ENCODE results near the gene NUMBL. TPM values are rescaled to one million over a fixed set of nuclear protein-coding genes. Genes with fewer than 3 reads are reported as not detected.

The NUMBL gene
- total RNA-seq, 1 experiment from 2014 or later = 57.7 TPM

DNA sequence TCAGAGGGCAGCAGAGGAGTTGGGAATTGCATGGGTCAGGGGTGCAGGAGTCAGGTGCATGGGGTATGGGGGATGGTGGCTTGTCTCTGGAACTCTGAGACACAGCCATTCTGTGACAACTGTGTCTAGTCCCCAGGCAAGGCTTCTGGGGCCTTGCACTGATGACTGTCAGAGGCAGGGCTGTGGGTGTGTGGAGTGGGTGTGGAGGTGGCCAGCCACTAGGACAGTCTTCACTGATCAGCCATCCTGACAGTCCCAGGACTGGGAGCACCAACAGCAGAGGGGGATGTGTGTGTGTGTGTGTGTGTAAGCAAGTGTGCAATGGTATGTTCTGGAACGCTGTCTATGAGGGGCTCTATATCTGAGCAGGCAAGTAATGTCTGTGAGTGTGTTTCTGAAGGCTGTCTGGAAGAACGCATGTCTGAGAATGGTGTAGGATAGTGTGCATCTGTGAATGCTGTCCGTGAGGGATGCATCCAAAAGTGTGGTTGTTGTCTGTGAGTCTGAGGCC, 5.4 kb downstream of the NUMBL start:
- CTCF ChIA-PET = no interaction called here
- Histone ChIP-seq H3K36me3 (ENCODE audit: low read depth) (no peaks in the 10 kb centered on the region), H3K27me3 (ENCODE audit: insufficient read depth, low read depth) (no peaks in the 10 kb centered on the region), H3K79me2 (ENCODE audit: low read depth) (peaks cover 9% of the 10 kb centered on the region), H3K9me2 (ENCODE audit: insufficient read depth) (no peaks in the 10 kb centered on the region), H3K4me2 (no peak overlapping the region), H2AFZ (no peak overlapping the region), H3K27ac (no peak overlapping the region), H3K4me1 (replicated peaks; ENCODE audit: insufficient read depth) (peaks cover 11% of the 10 kb centered on the region), H3K9me3 (ENCODE audit: insufficient read depth, low read depth) (no peaks in the 10 kb centered on the region), H3F3A (ENCODE audit: insufficient read depth, low read depth) (peaks cover 7% of the 10 kb centered on the region; the same call in 1 of the 2 replicates), H4K20me1 (ENCODE audit: insufficient read depth) (no peaks in the 10 kb centered on the region), H3K4me3 (no peak overlapping the region)
- BruUV-seq (replicated peaks) = no TSS peak
- POLR2A ChIA-PET (ENCODE audit: unreplicated experiment) = no interaction called here
- DNase-seq = no peak
- TF ChIP-seq, protein P1, sequence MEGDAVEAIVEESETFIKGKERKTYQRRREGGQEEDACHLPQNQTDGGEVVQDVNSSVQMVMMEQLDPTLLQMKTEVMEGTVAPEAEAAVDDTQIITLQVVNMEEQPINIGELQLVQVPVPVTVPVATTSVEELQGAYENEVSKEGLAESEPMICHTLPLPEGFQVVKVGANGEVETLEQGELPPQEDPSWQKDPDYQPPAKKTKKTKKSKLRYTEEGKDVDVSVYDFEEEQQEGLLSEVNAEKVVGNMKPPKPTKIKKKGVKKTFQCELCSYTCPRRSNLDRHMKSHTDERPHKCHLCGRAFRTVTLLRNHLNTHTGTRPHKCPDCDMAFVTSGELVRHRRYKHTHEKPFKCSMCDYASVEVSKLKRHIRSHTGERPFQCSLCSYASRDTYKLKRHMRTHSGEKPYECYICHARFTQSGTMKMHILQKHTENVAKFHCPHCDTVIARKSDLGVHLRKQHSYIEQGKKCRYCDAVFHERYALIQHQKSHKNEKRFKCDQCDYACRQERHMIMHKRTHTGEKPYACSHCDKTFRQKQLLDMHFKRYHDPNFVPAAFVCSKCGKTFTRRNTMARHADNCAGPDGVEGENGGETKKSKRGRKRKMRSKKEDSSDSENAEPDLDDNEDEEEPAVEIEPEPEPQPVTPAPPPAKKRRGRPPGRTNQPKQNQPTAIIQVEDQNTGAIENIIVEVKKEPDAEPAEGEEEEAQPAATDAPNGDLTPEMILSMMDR (conservative IDR thresholded peaks at IDR 0.05) = no peak
- no peak for TF ChIP-seq EZH2 (IDR thresholded peaks at IDR 0.05; ENCODE audit: low read depth)
- intact Hi-C loops (cut with micrococcal nuclease; ENCODE audit: unreplicated experiment) = no loop called here

DNA sequence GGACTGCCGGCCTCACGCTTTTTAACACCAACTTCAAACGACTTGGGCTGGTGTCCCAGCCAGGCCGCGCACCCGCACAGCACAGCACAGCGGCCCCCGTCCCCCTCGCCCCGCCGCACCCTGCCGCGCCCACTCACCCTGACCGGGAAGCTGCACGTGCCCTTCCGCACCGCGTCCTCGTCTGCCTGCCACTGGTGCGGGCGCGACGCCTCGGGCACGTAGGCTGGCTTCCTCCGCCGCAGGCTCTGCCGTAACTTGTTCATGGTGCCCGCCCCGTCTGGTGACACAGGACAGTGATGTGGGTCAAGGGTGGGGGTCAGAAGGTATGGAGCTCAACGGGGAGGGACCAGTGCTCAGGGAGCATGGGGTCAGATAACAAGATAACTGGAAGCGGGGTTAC, 6.2 kb downstream of the NUMBL start:
- POLR2A ChIA-PET (ENCODE audit: unreplicated experiment) = no interaction called here
- Histone ChIP-seq H4K20me1 (ENCODE audit: insufficient read depth) (no peaks in the 10 kb centered on the region), H3K79me2 (ENCODE audit: low read depth) (peaks cover 3% of the 10 kb centered on the region; the same call in 1 of the 2 replicates), H2AFZ (no peak overlapping the region), H3K4me1 (replicated peaks; ENCODE audit: insufficient read depth) (peaks cover 3% of the 10 kb centered on the region), H3K4me2 (no peak overlapping the region), H3K4me3 (no peak overlapping the region), H3F3A (ENCODE audit: insufficient read depth, low read depth) (peaks cover 7% of the 10 kb centered on the region; the same call in 1 of the 2 replicates), H3K9me2 (ENCODE audit: insufficient read depth) (no peaks in the 10 kb centered on the region), H3K27me3 (ENCODE audit: insufficient read depth, low read depth) (no peaks in the 10 kb centered on the region), H3K9me3 (ENCODE audit: insufficient read depth, low read depth) (no peaks in the 10 kb centered on the region), H3K27ac (no peak overlapping the region), H3K36me3 (ENCODE audit: low read depth) (0 out of 2 replicates have a peak, but pooled peaks cover 3% of the 10 kb centered on the region)
- no peak for TF ChIP-seq EZH2 (IDR thresholded peaks at IDR 0.05; ENCODE audit: low read depth)
- TF ChIP-seq, protein P1 (conservative IDR thresholded peaks at IDR 0.05) = no peak
- no TSS peak for BruUV-seq (replicated peaks)
- intact Hi-C loops (cut with micrococcal nuclease; ENCODE audit: unreplicated experiment) = no loop called here
- no peak for DNase-seq
- CTCF ChIA-PET = no interaction called here

DNA sequence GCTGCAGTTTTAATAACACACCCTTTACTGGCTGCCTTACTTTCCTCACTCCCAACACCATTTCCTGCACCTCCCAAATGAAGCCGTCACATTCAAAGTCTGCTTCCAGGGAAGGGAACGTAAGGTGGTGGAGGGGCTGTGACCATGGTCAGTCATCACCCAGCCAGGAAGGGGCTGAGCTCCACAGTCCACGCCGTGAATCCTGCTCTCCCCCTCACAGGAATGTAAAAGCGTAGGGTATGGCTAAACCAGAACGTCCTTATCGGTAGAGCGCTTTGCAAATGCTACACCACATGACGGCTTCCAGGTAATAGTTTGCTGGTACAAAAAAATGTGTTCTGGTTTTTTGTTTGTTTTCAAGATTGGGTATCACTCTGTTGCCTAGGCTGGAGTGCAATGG, 7.0 kb downstream of the NUMBL start:
- CTCF ChIA-PET = no interaction called here
- Histone ChIP-seq H3K4me2 (no peak overlapping the region), H3K4me3 (no peak overlapping the region), H3F3A (ENCODE audit: insufficient read depth, low read depth) (peaks cover 1% of the 10 kb centered on the region; the same call in 1 of the 2 replicates), H3K36me3 (ENCODE audit: low read depth) (0 out of 2 replicates have a peak, but pooled peaks cover 3% of the 10 kb centered on the region), H3K4me1 (replicated peaks; ENCODE audit: insufficient read depth) (no peaks in the 10 kb centered on the region), H3K27me3 (ENCODE audit: insufficient read depth, low read depth) (no peaks in the 10 kb centered on the region), H3K27ac (no peak overlapping the region), H4K20me1 (ENCODE audit: insufficient read depth) (no peaks in the 10 kb centered on the region), H3K79me2 (ENCODE audit: low read depth) (no peaks in the 10 kb centered on the region), H3K9me2 (ENCODE audit: insufficient read depth) (no peaks in the 10 kb centered on the region), H3K9me3 (ENCODE audit: insufficient read depth, low read depth) (no peaks in the 10 kb centered on the region), H2AFZ (no peak overlapping the region)
- intact Hi-C loops (cut with micrococcal nuclease; ENCODE audit: unreplicated experiment) = no loop called here
- BruUV-seq (replicated peaks) = no TSS peak
- no peak for DNase-seq
- POLR2A ChIA-PET (ENCODE audit: unreplicated experiment) = no interaction called here
- no peak for TF ChIP-seq EZH2 (IDR thresholded peaks at IDR 0.05; ENCODE audit: low read depth)

DNA sequence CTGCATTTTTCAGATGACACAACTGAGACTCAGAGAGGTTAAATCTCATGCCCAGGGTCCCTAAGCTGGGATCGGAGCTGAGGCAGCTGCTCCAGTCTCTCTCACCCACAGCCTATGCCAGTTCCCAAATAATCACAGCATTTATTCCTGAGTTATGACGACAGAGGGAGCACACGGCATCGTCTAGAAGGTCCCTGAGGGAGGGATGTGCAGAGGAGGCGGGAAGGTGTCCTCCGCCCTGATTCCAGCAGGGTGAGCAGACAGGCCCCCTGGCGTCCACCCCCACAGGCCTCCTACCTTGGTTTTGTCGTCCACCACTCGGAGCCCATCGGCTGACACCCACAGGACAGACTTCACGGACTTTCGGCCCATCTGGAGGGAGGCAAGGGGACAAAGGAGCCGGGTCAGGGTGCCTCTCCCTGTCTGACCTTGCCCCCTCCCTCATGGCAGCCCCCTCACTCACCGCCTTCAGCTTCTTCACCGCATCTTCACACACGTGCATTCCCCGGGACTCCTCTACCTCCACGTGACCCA, 8.0 kb downstream of the NUMBL start:
- BruUV-seq (replicated peaks) = no TSS peak
- no peaks in the 10 kb centered on the region for H3K79me2 ChIP-seq (ENCODE audit: low read depth)
- DNase-seq = no peak
- H4K20me1 ChIP-seq (ENCODE audit: insufficient read depth) = no peaks in the 10 kb centered on the region
- H3K9me3 ChIP-seq (ENCODE audit: insufficient read depth, low read depth) = no peaks in the 10 kb centered on the region
- no peak overlapping the region for H3K27ac ChIP-seq
- H3K36me3 ChIP-seq (ENCODE audit: low read depth) = 0 out of 2 replicates have a peak, but pooled peaks cover 3% of the 10 kb centered on the region
- H3K4me3 ChIP-seq = no peak overlapping the region
- no peak overlapping the region for H2AFZ ChIP-seq
- ChIA-PET POLR2A (ENCODE audit: unreplicated experiment) (no interaction called here), CTCF (no interaction called here)
- no peaks in the 10 kb centered on the region for H3K9me2 ChIP-seq (ENCODE audit: insufficient read depth)
- no peak overlapping the region for H3K4me2 ChIP-seq
- no peaks in the 10 kb centered on the region; the same call in 1 of the 2 replicates for H3F3A ChIP-seq (ENCODE audit: insufficient read depth, low read depth)
- no peaks in the 10 kb centered on the region for H3K4me1 ChIP-seq (replicated peaks; ENCODE audit: insufficient read depth)
- TF ChIP-seq, protein P1 (conservative IDR thresholded peaks at IDR 0.05) = no peak
- TF ChIP-seq EZH2 (IDR thresholded peaks at IDR 0.05; ENCODE audit: low read depth) = no peak
- no peaks in the 10 kb centered on the region for H3K27me3 ChIP-seq (ENCODE audit: insufficient read depth, low read depth)
- intact Hi-C loops (cut with micrococcal nuclease; ENCODE audit: unreplicated experiment) = no loop called here

All from PC-9 (cell line).